Stimulated activated CD8-positive, alpha-beta memory T cell treated with anti-CD3 and anti-CD28 coated beads, Interleukin-7, amount 100 ng/mL, for 4 hours (primary cell): ENCODE data around the gene UBN1.

ENCODE experiments used
- DNase-seq, 2 donors: peaks; one replicate each; pipeline ENCODE4 v3.0.0-alpha.2; 2020; ENCODE audit warnings: low read depth in 2 of 2

UBN1 gene

DNA sequence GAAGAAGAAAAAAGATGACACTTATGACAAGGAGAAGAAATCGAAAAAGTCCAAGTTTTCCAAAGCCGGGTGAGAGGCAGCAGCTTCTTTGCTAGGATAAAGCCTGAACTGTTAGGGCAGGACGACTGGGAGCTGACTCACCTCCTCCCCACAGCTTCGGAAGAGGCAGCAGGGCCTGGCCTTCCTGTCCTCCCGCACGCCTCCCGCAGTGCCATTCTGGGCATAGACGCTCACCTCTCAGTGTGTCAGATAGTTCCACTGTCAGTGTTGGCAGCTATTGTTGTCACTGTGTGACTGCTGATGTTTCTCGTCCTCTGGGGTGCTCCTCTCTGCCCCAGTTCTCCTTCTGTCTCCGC is 12.6 kb downstream of the UBN1 start:
- DNase-seq = no peak

DNA sequence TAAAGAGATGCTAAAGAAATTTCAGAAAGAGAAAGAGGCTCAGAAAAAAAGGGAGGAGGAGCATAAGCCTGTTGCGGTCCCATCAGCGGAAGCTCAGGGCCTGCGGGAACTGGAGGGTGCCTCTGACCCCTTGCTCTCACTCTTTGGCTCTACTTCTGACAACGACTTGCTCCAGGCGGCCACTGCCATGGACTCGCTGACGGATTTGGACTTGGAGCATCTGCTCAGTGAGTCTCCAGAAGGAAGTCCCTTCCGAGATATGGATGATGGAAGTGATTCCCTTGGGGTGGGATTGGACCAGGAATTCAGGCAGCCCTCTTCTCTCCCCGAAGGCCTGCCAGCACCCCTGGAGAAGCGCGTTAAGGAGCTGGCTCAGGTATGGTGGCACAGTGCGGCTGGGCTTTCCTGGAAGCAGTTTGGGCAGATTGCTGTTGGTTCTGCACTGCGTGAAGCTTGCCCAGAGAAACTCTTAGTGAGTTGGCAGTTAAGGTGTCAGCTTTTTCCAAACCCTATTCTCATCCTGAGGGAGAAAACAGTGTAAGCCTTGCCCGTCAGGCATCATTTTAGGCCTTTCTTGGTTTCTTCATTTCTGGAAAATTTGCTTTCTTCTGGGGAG is 13.6 kb downstream of the UBN1 start:
- DNase-seq = no peak

DNA sequence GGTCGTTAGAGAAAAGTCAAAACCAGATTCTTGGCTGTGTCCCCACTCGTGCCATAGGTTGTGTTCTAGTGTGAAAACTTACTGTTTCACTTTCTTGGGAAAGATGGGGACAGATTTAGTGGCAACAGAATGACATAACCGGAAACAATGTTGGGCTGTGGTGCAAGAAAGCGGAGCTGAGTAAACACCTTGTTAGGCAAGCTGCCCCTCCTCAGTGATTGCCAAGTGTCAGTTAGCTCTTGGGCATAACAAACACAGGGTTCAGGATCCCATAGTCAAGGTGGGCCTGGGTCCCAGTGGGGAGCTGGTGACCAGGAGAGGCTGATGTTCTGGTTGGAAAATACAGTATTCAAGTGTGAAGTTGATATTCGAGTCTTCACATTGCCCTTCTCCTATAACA is 15.4 kb downstream of the UBN1 start:
- DNase-seq = no peak

DNA sequence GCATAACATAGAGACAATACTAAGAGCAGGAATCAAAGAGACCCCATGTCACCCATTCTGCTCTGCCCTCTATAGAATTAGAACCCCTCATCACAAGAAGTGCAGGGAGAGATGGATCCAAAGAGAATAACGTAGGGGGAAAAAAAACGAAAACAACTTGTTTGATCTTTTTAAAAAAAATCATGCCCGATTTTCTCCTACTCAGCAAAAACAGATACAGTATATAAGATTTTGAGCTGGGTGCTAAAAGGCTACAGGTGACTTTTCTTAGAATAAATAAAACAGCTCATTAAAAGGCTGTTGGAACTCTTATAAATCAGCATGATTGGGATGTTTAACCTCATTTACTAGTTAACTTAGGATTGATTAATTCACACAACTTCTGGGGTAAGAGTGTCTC is 17.4 kb downstream of the UBN1 start:
- no peak for DNase-seq

DNA sequence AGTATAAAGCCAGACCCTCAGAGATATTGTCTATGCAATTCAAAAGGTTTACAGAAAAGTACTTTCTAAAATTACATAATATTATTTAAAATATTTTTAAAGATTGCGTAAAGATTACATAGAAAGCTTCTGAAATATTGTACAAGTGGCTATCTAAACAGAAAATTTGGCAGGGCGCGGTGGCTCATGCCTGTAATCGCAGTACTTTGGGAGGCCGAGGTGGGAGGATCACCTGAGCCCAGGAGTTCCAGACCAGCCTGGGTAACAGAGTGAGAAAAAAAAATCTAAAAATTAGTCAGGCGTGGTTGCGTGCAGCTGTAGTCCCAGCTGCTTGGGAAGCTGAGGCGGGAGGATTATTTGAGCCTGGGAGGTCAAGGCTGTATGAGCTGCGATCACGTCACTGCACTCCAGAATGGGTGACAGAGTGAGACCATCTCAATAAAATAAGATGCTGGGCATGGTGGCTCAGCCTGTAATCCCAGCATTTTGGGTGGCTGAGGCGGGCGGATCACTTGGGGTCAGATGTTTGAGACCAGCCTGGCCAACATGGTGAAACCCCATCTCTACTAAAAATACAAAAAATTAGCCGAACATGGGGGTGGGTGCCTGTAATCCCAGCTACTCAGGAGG is 18.1 kb downstream of the UBN1 start:
- DNase-seq = no peak

DNA sequence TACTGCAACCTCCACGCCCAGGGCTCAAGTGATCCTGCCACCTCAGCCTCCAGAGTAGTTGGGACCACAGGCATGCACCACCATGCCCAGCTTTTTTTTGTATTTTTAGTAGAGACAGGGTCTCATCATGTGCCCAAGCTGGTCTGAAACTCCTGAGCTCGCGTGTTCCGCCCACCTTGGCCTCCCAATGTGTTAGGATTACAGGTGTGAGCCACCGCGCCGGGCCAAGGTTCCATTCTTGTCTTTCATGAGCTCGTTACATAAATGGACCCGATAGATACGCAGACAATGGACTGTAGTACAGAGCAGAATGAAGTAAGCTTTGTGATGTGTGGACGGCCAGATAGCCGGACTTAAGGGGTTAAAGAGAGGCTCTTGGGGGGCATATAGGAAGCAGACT is 19.3 kb downstream of the UBN1 start:
- DNase-seq = no peak

DNA sequence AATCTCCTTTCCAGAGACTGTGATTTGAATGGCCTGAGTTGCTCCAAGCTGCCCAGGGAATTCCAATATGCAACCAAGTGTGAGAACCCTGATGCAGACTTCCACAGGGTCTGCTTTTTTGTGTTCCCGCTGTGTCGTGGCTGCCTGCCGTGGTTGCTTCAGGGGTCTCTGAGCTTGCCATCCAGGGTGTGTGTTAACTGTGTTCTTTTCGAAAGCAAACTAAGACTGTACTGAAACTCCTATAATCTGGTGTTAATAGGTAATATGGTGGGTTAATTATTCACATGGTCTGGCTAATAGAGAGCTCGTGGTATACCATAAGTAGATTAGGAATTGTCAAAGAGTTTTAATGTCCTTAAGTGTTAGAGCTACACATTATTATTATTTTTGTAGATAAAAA is 20.7 kb downstream of the UBN1 start:
- DNase-seq = no peak

DNA sequence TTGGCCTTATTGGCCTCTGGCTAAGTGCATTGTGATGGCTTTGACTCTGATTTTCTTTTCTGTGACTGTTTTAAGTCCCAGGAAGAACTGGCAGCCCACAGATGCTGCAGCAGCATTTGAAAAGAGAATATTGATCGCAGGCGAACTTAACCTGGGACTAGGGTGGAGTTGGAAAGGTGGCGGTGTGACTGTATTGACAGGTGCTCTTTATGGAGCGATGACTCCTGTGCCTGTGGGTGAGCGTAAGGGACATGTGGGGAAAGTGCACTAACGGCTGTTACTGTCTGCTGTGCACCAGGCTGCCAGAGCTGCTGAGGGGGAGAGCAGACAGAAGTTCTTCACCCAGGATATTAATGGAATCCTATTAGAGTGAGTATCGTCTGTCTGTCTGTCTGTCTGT is 21.3 kb downstream of the UBN1 start:
- DNase-seq = no peak

DNA sequence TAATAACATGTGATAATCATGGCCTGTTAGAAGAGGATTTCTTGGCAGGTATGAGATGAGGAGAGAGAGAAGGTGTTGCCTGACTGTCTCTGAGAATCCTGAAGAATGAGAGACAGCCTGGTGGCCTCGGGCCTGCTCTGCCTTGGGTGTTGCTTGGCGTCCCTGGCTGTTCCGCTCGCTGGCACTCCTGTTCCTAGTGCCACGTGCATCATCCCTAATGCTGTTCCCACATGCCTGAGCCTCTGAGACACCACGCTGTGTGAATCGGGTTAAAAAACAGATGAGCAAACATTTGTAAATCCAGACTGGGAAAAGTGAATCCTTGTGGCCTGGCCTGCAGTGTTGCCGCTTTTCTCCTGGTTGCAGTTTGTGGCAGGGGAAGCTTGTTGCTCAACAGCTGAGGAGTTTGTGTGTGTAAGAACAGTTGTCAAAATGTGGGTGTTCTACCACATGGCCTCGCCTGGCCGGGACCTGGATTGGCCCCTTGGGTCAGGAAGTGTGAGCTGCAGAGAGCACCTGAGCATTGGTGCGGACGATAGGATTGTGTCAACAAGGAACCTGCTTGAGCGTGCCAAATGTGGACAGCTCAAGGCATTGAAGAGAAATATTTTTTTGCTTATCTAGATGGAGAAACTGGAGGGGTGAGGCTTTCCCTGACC is 22.0 kb downstream of the UBN1 start:
- no peak for DNase-seq

DNA sequence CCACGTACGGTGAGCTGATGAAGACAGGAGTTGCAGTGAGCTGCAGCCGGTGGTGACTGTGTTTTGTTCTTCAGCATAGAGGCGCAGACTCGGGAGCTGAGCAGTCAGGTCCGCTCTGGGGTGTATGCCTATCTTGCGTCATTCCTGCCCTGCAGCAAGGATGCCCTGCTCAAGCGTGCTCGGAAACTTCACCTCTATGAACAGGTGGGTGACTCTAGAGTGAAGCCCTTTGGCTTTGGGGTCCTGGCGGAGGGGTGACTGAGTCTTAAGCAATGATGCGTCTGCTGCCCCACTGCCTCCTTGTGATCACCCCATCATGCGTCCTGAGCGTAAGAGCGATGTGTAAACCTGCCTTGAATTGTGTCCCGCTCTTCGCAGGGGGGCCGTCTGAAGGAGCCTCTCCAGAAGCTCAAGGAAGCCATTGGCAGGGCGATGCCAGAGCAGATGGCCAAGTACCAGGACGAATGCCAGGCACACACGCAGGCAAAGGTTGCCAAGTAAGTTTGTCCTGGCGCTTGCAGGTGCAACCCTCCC is 22.9 kb downstream of the UBN1 start:
- no peak for DNase-seq

DNA sequence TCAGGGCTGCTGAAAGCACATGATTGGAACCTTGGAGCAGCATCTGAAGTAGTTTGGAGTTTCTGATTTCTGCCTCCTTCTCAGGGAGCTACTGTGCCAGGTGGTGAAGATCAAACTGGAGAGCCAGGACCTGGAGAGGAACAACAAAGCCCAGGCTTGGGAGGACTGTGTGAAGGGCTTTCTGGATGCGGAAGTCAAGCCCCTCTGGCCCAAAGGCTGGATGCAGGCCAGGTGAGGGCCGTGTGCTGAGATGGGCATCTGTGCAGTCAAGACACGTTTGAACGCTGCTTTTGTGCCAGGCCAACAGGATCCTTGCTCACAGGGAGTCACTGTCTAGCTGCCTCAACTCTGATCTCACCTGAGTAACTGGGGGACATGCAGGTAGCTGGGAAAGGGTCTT is 23.8 kb downstream of the UBN1 start:
- no peak for DNase-seq

DNA sequence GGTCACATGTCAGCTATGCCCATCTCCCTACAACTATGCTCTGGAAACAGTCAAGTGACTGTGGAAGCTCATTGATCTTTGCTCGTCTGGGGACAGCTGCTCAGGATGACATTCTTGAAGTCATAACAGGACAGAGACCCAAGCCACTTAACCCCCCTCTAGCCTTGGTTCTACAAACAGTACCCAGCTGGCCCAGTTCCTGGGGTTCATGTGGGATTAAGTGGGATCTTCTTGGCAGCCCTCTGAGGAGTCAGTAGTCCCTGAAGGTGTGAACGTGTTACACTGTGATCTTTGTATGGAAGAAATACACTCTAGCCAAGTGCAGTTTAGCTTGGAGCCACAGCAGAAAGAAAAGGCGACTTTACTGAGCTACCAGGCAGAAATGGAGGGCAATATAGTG is 25.8 kb downstream of the UBN1 start:
- DNase-seq = no peak

DNA sequence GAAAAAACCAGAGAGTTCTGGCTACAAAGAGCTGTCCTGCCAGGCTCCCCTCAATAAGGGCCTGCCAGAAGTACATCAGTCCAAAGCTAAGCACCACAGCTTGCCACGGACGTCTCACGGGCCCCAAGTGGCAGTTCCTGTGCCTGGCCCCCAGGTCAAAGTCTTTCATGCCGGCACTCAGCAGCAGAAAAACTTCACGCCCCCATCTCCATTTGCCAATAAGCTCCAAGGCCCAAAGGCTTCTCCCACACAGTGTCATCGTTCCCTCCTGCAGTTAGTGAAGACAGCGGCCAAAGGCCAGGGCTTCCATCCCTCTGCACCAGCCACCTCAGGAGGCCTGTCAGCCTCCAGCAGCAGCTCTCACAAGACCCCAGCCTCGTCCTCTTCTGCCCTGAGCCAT is 27.4 kb downstream of the UBN1 start:
- no peak for DNase-seq

DNA sequence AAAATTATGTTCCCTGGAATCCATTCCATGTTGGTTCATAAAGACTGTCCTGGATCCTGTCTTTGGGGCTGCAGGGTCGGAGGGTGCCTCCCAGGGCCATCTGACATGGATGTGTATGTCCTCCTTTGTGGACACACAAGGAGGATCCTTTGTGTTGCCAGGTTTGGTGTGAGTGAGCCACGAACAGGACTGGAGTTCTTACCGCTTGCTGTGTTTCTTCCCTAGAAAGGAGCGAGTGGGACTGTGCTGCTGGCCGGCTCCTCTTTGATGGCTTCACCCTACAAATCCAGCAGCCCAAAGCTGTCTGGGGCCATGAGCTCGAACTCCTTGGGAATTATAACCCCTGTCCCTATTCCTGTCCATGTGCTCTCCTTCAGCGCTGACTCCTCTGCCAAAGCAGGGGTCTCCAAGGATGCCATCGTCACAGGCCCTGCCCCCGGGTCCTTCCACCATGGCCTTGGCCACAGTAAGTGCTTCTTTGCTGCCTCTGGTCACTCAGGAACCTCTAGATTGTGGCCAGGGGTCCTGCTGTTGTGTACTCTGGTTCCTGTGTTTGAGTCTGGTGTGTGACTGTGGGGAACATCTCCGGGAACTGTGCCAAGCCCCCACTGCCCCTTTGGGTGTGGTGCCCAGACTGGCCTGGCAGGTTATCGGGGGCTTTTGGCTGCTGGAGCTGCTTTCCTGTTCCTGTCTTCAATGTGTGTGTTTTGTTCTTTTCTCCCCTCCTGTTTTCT is 29.5 kb downstream of the UBN1 start:
- no peak for DNase-seq

DNA sequence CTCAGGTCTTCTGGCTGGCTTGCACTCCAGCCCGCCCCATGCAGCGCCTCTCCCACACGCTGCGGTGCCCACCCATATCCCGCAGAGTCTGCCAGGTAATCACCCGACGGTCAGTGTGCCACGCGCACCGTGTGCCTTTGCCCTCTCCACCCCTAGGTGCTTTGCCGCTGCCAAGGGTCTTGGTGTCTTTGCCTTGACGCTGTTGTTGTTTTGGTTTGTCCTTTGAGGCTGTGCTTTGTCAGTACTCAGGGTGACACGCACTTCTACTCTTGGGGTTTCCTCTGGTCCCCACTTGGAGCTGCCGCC is 30.1 kb downstream of the UBN1 start:
- no peak for DNase-seq

DNA sequence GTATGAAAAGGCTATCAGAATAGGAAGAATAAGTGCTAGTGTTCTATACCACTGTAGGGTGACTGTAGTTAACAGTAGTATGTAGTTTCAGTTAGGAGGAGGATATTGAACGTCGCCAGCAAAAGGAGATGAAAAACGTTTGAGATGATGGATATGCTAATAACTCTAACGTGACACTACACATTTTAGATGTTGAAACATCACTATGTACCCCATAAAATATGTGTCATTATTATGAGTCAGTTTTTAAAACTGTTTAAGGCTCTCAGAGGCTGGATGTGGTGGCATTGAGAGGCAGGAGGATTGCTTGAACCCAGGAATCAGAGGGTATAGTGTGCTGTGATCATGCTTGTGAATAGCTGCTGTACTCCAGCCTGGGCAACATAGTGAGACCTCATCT is 31.8 kb downstream of the UBN1 start:
- DNase-seq = no peak

DNA sequence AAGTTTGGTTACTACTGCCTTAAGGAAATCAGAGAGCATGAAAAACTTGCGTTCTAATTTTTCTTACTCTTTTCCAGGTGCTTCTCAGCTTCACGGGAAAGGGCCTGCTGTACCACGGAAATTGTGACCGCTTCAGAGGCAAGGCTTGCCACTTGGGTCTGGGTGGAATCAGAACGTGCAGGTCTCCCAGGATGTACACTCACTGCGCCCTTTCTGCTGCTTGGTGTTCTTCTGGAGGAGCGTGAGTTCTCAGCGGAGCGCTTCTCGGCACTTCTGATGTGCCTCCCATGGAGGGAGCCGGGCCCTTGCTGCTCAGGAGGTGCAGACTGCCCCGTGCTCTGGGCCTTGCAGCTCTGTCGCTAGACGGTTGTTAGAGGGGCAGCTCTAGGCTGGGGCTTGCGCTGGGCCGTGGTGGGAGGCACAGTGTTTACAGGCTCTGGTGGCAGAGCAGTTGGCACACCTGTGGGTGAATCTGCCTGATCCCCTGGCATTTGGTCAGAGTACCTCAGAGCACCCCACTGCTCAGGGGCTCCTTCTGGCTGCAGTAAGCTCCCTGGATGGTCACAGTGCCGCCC is 32.8 kb downstream of the UBN1 start:
- DNase-seq = no peak

DNA sequence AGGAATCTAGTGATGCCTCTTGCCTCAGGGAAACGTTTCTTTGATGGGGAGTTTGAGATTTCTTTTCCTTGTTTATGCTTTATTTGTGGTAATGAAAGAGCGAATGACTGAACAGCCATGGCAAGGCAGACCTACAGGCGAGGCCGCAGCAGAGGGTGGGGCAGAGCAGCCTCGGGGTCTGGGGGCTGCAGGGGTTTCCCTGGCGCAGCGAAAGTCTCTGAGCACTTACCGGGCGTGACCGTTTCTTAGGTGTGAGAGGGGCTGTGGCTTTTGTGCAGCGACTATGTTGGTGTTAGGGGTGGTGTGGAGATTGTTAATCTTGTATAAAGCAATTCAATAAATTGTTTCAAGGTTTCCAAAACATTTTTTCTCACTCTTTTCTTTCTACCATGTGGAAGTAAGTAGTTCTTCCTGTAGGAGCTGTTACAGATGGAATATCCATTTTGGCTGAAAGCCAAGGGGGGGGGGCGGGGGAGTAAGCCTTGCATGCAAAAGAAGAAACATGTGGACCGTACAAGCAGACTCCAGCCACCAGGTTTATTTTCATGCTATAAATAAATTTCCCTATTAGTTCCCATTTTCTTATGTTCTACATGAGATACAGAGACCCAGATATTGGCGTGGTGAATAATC is 34.8 kb downstream of the UBN1 start:
- DNase-seq = no peak

DNA sequence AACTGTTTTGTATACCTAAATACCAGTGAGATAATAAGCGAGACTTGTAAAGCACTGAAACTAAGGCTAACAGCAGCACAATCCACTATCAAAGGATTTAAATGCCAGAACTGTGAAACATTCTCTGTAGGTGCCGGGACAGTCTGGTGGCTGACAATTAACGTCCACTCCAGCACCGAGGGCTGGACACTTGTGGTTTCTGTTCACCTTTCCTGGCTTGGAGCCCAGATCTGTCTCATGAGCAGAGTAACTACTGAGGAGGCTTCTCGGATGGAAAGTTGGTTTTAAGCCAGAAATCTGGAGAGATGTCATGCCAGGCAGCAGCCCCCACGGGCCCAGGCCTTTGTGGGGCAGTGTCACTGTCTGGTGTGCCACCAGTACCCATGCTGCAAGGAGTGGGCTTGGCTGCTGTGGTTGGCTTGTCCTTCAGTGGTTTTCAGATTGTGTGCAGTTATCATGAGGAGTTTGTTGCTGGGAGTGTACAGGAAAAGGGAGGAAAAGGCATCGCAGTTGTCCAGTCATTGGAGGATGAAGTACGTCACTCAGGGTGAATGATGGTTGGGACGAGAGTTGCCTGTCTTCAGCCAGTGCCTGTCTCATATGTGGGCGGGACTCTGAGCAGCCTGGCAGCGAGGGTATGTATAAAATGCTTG is 35.5 kb downstream of the UBN1 start:
- DNase-seq = no peak

DNA sequence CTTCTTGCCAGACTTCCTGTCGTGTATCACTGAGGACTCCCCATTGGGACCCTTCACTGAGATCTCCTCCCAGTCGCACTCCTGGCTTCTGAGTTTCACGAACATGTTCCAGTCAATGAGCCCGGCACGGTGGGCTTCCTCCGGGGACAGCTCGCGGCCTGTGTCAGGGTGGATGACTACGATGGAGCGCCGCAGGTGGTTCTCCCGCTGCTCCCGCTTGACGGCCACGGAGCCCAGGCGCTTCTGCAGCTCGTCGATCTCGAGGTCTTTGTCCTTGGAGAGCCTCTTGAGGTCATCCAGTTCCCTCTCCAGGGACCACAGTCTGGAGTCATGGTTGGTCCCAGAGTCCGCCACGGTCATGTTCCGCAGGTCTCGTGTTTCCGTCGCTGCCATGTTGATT is 36.2 kb downstream of the UBN1 start:
- DNase-seq = no peak

DNA sequence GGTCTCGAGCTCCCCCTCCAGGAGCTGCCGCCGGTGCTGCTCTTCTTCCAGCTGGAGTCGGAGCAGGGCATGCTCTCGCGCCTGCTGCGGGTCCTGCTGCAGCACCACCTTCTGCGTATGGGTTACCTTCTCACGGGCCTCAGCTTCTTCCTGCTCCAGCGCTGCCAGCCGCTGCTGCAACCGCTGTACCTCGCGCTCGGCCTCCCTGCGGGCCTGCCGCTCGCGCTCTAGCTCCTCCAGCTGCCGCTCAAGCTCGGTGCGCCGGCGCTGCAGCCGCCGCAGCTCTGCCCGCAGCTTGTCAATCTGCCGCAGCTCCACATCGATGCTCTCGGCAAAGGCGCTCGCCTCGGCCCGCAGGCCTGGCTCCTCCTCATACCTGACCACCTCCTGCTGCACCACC is 36.9 kb downstream of the UBN1 start:
- DNase-seq = no peak
